ENCODE data around the gene HCRTR2. TPM values are rescaled to one million over a fixed set of nuclear protein-coding genes. Genes with fewer than 3 reads are reported as not detected.

The HCRTR2 gene
- total RNA-seq, 1 donor from 2014 or later, result not detected

- H3K36me3 Mint-ChIP-seq (ENCODE audit: insufficient read depth), result no peaks in the 10 kb centered on the region
- H3K4me3 Mint-ChIP-seq (ENCODE audit: low read depth), result no peak overlapping the region
- DNase-seq (ENCODE audit: low spot score, unreplicated experiment), result no peak
- no peaks in the 10 kb centered on the region for H3K27me3 Mint-ChIP-seq
- peaks cover 10% of the 10 kb centered on the region for H3K4me1 Mint-ChIP-seq (ENCODE audit: low read depth)
- no peak for TF ChIP-seq CTCF (IDR thresholded peaks at IDR 0.05; ENCODE audit: unreplicated experiment)
- no peak overlapping the region for H3K27ac Mint-ChIP-seq
- H3K9me3 Mint-ChIP-seq (ENCODE audit: low read depth), result no peaks in the 10 kb centered on the region
Measured at GRCh38 chr6:55277646-55278045, 103.3 kb downstream of the HCRTR2 start.

- peaks cover 10% of the 10 kb centered on the region for H3K4me1 Mint-ChIP-seq (ENCODE audit: low read depth)
- no peak for TF ChIP-seq CTCF (IDR thresholded peaks at IDR 0.05; ENCODE audit: unreplicated experiment)
- no peak overlapping the region for H3K4me3 Mint-ChIP-seq (ENCODE audit: low read depth)
- no peak for DNase-seq (ENCODE audit: low spot score, unreplicated experiment)
- H3K9me3 Mint-ChIP-seq (ENCODE audit: low read depth), result no peaks in the 10 kb centered on the region
- H3K36me3 Mint-ChIP-seq (ENCODE audit: insufficient read depth), result no peaks in the 10 kb centered on the region
- H3K27ac Mint-ChIP-seq, result no peak overlapping the region
- H3K27me3 Mint-ChIP-seq, result no peaks in the 10 kb centered on the region
Measured at GRCh38 chr6:55281215-55281614, 106.9 kb downstream of the HCRTR2 start.

- no peak for TF ChIP-seq CTCF (IDR thresholded peaks at IDR 0.05; ENCODE audit: unreplicated experiment)
- no peak overlapping the region for H3K4me3 Mint-ChIP-seq (ENCODE audit: low read depth)
- H3K27ac Mint-ChIP-seq, result no peak overlapping the region
- H3K36me3 Mint-ChIP-seq (ENCODE audit: insufficient read depth), result no peaks in the 10 kb centered on the region
- no peaks in the 10 kb centered on the region for H3K27me3 Mint-ChIP-seq
- DNase-seq (ENCODE audit: low spot score, unreplicated experiment), result no peak
- peaks cover 7% of the 10 kb centered on the region for H3K4me1 Mint-ChIP-seq (ENCODE audit: low read depth)
- no peaks in the 10 kb centered on the region for H3K9me3 Mint-ChIP-seq (ENCODE audit: low read depth)
Measured at GRCh38 chr6:55282115-55282514, 107.8 kb downstream of the HCRTR2 start.

GRCh38 chr6:55286824-55287223 lies 112.5 kb downstream of the HCRTR2 start:
- Mint-ChIP-seq H3K36me3 (ENCODE audit: insufficient read depth) (no peaks in the 10 kb centered on the region), H3K27ac (no peak overlapping the region)

GRCh38 chr6:55290736-55291135 lies 116.4 kb downstream of the HCRTR2 start:
- no peak overlapping the region for H3K4me3 Mint-ChIP-seq (ENCODE audit: low read depth)
- no peak for DNase-seq (ENCODE audit: low spot score, unreplicated experiment)
- no peaks in the 10 kb centered on the region for H3K4me1 Mint-ChIP-seq (ENCODE audit: low read depth)
- no peak for TF ChIP-seq CTCF (IDR thresholded peaks at IDR 0.05; ENCODE audit: unreplicated experiment)
- no peaks in the 10 kb centered on the region for H3K27me3 Mint-ChIP-seq
- no peaks in the 10 kb centered on the region for H3K36me3 Mint-ChIP-seq (ENCODE audit: insufficient read depth)
- H3K9me3 Mint-ChIP-seq (ENCODE audit: low read depth), result no peaks in the 10 kb centered on the region
- no peak overlapping the region for H3K27ac Mint-ChIP-seq

More at GRCh38 chr6:55286824-55287223, 112.5 kb downstream of the HCRTR2 start:
- H3K9me3 Mint-ChIP-seq (ENCODE audit: low read depth), result no peaks in the 10 kb centered on the region
- DNase-seq (ENCODE audit: low spot score, unreplicated experiment), result no peak
- H3K4me3 Mint-ChIP-seq (ENCODE audit: low read depth), result no peak overlapping the region
- H3K27me3 Mint-ChIP-seq, result no peaks in the 10 kb centered on the region
- no peaks in the 10 kb centered on the region for H3K4me1 Mint-ChIP-seq (ENCODE audit: low read depth)
- TF ChIP-seq CTCF (IDR thresholded peaks at IDR 0.05; ENCODE audit: unreplicated experiment), result no peak

All from progenitor cell of endocrine pancreas (in vitro differentiated cells).